GM21367 (cell line): ENCODE results near the gene EIF4B.
"Not testable (repeated sequence)": the region's sequence is repeated elsewhere in the genome, so short reads cannot be mapped to it uniquely, and the experiment has no call there.

Experiments
- ATAC-seq: cut with Tn5 transposase; IDR thresholded peaks from one replicate; pipeline ENCODE4 v1.9.1; 2021; ENCODE audit not compliant: unreplicated experiment

Gene EIF4B

GRCh38 chr12:52992699-52993557 is 13.3 kb upstream of the EIF4B start:
- ATAC-seq, result no peak

DNA sequence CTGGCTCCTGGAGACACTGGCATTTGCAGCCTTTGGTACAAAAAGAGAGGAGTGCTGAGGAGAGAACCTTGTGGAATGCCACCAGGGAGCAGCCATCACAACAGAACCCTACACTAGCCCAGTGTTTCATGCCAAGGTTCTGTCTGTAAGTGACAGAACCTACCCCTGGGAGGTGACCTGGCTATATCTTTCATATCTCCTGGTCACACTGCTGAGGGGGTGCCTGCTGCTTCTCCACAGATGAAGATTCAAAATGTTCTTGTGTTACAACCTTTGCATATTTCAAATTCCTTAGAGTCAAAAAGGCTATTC is 12.7 kb upstream of the EIF4B start:
- ATAC-seq, result no peak

DNA sequence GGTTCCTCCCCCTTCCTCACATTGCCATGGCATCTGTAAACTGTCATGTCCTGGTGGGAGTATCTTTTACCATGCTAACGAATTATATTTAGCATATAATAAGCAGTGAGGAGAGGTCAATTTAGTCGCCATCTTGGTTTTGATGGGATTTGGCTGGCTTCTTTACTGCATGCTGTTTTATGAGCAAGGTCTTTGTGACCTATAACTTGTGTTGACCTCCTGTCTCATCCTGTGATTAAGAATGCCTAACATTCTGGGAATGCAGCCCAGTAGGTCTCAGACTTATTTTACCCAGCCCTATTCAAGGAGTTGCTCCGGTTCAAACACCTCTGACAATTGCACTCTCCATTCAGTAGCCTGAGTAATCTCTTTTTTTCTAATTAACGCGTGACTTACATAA is 2.1 kb upstream of the EIF4B start:
- ATAC-seq, result no peak

GRCh38 chr12:53004582-53004981 is 1.7 kb upstream of the EIF4B start:
- no peak for ATAC-seq

GRCh38 chr12:53005215-53005985 is 856 bp upstream of the EIF4B start:
- no peak for ATAC-seq

DNA sequence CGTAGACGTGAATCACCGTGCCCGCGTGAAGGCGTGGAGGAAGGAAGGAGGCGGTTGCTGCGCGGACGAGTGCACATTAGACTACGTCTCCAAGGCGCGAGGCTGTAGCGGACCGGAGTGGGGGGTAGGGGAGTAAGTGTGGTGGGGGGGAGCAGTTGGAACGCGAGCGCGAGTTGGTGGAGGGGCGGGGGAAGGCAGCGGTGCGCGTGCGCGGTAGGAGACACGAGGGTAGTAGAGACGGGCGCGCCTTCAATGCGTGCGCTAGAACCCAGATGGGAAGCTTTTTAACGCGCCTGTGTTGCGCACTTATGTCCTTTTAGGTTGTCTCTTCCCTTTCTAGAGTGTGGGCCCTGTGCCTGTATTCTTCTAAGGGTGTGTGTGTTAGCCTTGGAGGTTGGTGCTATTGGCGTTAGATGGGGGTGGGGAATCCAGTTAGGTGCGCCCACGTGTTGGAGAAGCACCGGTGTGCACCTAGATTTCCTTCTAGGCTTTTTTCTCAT is 604 bp downstream of the EIF4B start:
- no peak for ATAC-seq

DNA sequence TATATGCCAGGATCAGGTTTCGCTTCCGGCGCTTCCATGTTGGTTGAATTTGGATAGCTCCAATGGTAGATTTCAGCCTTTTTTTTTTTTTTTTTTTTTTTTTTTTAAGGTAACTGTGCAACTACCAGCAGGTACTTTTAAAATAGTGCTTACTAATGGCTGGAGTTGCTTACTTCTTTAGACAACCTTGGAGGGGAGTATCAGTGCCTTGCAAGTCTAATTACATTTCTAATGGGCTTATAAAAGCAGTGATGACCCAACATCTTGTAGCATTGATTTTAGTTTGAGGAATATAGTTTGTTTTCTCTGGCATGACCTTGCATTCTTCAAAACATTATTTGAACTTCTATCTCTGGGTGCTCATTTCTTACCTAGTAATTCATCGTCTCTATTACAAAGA is 1.1 kb downstream of the EIF4B start:
- ATAC-seq, result no peak

DNA sequence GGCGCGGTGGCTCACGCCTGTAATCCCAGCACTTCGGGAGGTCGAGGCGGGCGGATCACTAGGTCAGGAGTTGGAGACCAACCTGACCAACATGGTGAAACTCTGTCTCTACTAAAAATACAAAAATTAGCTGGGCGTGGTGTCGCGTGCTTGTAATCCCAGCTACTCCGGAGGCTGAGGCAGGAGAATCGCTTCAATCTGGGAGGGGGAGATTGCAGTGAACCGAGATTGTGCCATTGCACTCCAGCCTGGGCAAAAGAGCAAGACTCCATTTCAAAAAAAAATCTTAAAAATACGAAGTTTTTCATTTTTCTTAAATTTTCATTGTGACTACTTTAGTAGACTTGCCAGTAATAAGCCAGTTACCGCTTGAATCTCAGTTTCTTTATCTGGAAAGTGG is 2.5 kb downstream of the EIF4B start:
- not testable (repeated sequence) for ATAC-seq

- ATAC-seq, result no peak
Measured at GRCh38 chr12:53010955-53011354, 4.7 kb downstream of the EIF4B start.

GRCh38 chr12:53011889-53012288 is 5.6 kb downstream of the EIF4B start:
- no peak for ATAC-seq

DNA sequence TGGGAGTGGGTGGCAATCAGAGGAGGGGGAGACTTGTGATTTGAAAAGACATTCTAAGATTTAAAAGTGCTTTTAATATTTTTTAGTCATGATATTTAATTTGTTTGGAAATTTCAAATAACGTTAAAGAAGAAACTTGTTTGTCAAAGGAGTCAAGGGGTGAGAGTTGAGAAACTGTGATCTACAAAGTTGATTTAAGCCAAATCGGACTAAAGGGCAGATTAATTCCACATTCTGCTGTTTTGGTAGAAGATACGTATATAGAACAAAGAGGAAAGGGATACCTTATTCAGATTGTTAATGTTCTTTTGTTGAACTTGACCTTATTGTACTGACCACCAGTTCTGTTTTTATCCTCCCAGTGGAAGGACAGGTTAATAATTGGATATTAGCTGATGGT is 6.7 kb downstream of the EIF4B start:
- no peak for ATAC-seq

DNA sequence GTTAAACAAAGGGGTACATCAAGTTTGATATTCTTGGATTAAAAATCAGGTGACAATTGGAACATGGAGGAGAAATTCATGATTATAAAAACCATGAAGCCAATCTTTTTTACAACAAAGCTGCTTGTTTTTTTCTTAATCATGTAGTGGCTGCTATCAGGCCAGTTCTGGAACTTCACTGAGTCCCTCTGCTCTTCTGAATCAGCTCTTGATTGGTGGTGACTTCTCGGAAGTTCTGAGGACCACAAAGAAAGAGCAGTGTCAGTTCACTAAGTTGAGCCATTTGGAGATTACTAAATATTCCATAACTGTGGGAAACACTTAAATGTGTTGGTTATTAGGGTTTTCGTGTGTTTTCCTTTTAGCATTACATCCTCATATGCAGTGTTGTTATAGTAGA is 8.5 kb downstream of the EIF4B start:
- no peak for ATAC-seq

GRCh38 chr12:53025250-53025649 is 19.0 kb downstream of the EIF4B start:
- ATAC-seq, result no peak

- ATAC-seq, result not testable (repeated sequence)
Measured at GRCh38 chr12:53027014-53027413, 20.8 kb downstream of the EIF4B start.

DNA sequence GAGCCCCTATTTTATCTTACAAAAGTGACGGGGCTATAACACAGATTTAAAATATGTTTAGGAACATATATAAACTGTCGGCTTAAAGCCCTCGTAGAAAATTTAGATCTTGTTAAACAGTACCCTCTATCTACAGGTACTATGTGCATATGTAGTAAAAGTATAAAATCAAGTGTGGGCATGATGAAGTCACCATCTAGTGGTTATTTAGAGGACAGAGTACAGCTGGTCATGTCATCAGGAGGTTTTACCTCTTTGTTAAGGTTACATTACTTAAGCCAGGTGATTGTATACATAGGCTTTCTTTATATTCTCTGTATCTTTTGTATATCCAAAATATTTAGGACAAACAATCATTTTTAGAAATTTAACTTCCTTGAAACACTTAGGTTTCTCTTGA is 25.4 kb downstream of the EIF4B start:
- ATAC-seq, result no peak

DNA sequence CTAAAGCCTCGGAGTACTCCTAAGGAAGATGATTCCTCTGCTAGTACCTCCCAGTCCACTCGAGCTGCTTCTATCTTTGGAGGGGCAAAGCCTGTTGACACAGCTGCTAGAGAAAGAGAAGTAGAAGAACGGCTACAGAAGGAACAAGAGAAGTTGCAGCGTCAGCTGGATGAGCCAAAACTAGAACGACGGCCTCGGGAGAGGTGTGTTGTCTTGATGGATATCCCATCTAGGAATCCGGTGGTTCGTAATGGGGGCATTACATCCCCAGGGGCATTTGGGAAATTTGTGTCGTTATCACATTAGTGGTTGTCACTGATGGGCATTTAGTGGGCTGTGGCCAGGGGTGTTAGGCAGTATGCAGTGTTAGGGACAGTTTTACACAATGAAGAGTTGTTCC is 27.6 kb downstream of the EIF4B start:
- not testable (repeated sequence) for ATAC-seq

DNA sequence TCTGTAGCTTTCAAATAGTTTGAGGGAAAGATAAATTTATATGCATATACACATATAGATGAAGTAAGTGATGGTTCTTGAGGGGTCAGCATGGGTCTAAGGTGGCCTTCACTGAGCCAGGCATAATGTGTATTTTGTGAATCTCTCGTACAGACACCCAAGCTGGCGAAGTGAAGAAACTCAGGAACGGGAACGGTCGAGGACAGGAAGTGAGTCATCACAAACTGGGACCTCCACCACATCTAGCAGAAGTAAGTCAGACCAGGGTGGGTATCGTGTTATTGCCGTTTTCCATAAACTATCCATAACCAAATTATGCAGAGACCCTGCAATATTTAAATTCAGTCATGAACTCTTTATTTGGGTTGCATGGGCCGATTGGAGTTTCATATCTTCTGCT is 28.2 kb downstream of the EIF4B start:
- ATAC-seq, result no peak

- ATAC-seq, result no peak
Measured at GRCh38 chr12:53036802-53037201, 30.5 kb downstream of the EIF4B start.

- ATAC-seq, result no peak
Measured at GRCh38 chr12:53039851-53040250, 33.6 kb downstream of the EIF4B start.

DNA sequence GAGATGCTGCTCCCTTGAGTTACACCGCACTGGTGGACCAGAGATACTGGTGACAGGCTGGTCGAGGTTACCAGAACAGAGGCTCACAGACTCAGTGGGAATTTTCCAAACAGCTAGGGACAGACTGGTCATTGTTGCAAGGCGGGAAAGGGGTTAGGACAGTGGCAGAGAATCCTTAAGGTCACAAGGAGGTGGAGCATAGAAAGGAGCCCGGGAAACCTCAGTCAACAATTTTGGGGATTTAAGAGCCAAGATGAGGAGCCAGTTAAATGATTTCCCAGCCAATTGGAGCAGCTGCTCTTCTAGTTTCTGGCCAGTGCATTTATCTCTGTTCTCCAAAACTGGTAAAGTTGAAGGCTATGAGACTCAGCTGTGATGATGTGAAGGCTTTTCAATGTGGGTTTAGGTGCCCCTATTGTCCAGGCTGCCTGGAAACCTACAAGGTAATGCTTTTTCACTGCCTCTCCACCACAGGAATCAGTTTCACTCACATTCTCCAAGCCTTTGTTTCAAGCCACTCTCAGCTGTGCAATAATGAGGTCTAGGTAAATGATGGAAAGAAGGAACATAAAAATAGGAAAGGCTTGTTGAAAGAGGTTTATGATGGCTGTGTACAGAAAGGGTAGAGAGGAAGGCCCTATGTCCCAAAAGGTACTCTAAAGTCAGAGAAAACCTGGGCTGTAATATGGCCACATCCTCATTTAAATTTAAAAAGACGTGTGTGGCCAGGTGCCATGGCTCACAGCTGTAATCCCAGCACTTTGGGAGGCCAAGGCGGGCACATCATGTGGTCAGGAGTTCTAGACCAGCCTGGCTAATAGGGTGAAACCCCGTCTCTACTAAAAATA is 36.6 kb downstream of the EIF4B start:
- ATAC-seq, result no peak

- no peak for ATAC-seq
Measured at GRCh38 chr12:53044052-53044581, 37.9 kb downstream of the EIF4B start.
